GM11168 (cell line): ENCODE data around the gene UROC1.

Source experiments
- in situ Hi-C: fragments of 300-500 bp; cut with MboI; formaldehyde crosslinking; loops from one replicate; pipeline ENCODE4 v1.12.0; 2022; ENCODE audit warnings: low sequenced_read_pairs; ENCODE audit not compliant: unreplicated experiment

UROC1 gene

GRCh38 chr3:126448893-126449180, 68.7 kb downstream of the UROC1 start:
- in situ Hi-C loops = no loop called here

- in situ Hi-C loops = no loop called here
Observed at GRCh38 chr3:126448136-126448892, 69.3 kb downstream of the UROC1 start.

- in situ Hi-C loops = no loop called here
Observed at GRCh38 chr3:126447456-126448106, 70.0 kb downstream of the UROC1 start.

GRCh38 chr3:126446791-126447190, 70.8 kb downstream of the UROC1 start:
- in situ Hi-C loops = no loop called here

GRCh38 chr3:126446301-126446700, 71.3 kb downstream of the UROC1 start:
- in situ Hi-C loops = no loop called here

- in situ Hi-C loops = no loop called here
Observed at GRCh38 chr3:126445506-126445905, 72.1 kb downstream of the UROC1 start.

GRCh38 chr3:126442856-126443242, 74.7 kb downstream of the UROC1 start:
- in situ Hi-C loops = no loop called here

GRCh38 chr3:126442094-126442855, 75.3 kb downstream of the UROC1 start:
- in situ Hi-C loops = no loop called here

- in situ Hi-C loops = no loop called here
Observed at GRCh38 chr3:126441256-126441880, 76.2 kb downstream of the UROC1 start.

GRCh38 chr3:126440709-126440995, 76.9 kb downstream of the UROC1 start:
- in situ Hi-C loops = no loop called here

GRCh38 chr3:126439968-126440708, 77.4 kb downstream of the UROC1 start:
- in situ Hi-C loops = no loop called here

- in situ Hi-C loops = no loop called here
Observed at GRCh38 chr3:126439346-126439967, 78.1 kb downstream of the UROC1 start.

GRCh38 chr3:126438746-126439145, 78.8 kb downstream of the UROC1 start:
- in situ Hi-C loops = no loop called here

GRCh38 chr3:126438186-126438585, 79.4 kb downstream of the UROC1 start:
- in situ Hi-C loops = no loop called here

GRCh38 chr3:126436826-126437717, 80.5 kb downstream of the UROC1 start:
- in situ Hi-C loops = no loop called here

GRCh38 chr3:126435456-126436315, 81.9 kb downstream of the UROC1 start:
- in situ Hi-C loops = no loop called here

GRCh38 chr3:126434931-126435411, 82.6 kb downstream of the UROC1 start:
- in situ Hi-C loops = no loop called here

- in situ Hi-C loops = no loop called here
Observed at GRCh38 chr3:126434264-126434590, 83.3 kb downstream of the UROC1 start.
